Stimulated activated CD4-positive, alpha-beta T cell treated with anti-CD3 and anti-CD28 coated beads, Interleukin-2, amount 100 ng/mL, for 48 hours (primary cell): ENCODE measurements around the gene ABCF2.

Experiments
- DNase-seq, 2 donors: peaks; one replicate each; pipeline ENCODE4 v3.0.0-alpha.2; 2020

Gene ABCF2

DNA sequence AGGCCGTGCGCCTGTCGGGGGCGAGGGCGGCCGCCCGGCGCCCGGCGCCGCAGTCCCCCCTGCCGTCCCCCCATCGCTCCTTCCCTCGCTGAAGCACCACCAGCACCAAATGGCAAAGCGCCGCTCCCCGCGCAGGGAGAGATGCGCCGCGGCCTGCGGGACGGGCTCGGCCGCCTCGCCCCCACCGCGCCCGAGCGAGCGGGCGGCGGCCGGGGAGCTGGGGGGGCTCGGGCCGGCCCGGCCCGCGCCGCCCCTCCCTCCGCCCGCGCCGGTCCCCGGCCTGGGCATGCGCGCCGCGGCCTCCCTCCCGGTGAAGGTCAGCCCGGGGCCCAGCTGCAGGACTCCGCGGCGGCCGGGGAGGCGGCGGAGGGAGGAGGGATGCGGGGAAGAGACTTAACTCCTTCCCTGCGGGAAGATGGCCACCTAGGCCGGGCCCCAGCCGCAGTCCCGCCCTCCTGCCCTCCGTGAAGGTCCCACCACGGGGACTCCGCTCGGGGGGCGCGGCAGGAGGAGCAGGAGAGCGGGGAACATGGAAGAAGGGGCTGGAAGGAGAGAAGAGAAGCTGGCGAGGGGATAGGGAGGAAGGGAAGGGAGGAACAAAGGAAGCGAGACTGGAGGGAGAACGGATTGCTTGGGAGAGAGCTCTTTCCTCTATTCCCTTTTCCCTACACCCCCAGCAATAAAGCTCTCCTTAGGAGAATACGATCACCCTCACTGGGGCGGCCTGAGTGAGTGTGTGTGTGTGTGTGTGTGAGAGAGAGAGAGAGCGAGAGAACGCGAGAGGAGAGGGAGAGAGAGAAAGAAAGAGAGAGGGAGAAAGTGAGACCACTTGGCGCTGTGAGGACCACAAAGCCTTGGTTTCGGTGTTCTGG, 24.9 kb upstream of the ABCF2 start:
- DNase-seq: no peak

DNA sequence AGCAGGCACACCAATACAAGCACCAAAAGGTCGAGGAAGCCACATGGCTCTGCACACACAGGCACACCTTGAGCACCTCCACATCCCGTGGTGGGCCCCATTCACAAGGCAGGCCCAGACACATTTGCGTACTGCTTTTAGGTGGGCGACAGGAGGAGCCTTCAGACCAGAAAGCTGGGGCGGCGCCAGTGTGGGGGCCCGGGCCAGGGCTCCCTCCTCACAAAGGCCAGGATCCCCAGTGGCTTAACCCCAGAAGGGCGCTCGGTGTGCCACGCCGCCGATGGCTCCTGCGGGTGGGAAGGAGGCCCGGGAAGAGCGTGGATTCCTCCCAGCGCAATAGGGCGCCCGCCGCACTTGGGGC, 24.3 kb upstream of the ABCF2 start:
- no peak for DNase-seq

DNA sequence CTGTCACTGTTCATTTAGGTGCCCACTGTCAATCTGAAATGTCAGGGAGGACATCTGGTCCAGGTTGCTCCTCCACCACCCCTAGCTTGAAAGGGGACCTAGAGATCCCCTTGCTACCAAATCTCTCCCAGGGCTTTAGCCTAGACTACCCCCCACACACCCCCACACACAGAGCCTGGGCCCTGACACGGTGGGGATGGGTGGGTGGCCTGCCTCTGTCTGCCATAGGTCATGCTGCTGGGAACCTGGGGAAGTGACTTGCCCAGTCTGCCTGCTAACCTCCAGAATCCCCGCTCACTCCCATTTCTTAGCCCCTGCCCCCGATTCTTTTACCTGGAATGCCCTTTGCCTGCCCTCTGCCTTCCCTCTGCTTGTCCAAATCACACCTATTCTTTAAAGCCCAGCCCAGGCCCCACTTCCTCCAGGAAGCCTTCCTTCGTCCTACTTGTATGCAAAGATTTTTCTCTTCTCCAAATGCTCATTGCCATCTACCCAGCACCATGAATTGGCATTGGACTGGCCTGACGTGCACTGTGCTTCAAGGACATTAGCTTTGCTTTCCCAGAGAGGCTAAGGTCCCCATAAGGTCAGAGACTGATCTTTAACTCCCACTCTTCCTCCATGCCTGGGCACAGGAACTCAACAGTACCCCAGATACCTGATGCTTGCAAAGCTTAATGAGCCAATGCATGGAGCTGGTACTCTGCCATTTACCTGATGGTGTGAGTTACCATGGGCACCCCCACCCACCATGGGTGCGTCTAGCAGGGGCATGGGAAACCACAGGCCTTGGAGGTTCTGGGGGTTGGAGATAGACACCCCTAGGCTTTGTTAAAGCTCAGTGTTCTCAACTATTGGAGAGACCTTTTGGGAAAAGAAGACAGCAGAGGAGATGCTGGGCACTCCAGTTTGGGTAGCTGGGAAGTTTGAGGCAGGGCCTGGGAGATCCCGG, 23.5 kb upstream of the ABCF2 start:
- DNase-seq: no peak

DNA sequence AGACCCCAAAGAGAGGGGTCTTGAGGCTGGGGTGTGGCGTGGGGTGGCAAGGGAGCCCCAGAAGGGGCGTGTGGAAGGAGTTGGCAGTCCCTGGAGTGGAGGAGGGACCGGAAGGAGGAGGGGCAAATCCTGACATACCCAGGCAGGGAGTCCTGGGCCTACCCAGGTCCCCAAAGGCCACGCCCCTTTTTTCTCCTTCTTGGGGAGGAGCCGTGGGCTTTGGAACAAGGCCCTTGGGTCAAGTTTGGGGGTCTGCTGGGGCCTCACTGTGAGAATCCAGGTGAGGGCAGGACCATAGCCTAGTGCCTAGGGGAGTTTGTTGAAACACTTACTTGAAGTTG, 22.7 kb upstream of the ABCF2 start:
- DNase-seq: no peak

DNA sequence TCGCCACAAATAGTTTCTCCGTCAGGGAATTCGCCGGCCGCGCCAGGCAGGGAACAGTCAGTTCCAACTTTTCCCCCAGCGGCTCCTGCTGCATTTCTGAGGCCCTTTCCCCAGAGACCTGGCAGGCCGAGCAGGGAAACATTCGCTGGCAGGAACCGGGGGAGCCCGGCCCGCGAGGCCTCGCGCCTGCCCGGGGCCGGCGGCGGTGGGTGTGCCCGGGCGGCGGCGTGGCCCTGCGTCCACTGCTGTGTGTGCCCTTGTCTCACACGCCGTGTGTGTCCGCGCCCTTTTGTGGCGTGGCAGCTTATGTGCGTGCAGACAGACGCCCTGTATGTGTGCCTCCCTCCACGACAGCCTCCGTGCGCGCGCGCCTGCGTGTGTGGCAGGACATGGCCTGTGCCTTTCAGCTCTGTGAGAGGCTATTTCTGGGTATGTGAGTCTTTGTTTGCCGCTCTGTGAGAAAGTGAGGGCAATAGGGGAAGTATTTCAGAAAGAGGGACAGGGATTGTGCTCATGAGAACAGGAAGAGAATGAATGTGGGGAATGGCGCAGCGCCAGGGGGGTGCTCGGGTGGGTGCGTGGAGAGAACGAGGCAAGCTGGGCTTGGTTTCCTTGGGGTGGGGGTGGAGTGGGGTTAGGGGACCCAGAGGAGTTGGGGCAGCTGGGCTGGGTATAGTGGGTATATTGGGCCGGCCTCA, 22.2 kb upstream of the ABCF2 start:
- DNase-seq: no peak

DNA sequence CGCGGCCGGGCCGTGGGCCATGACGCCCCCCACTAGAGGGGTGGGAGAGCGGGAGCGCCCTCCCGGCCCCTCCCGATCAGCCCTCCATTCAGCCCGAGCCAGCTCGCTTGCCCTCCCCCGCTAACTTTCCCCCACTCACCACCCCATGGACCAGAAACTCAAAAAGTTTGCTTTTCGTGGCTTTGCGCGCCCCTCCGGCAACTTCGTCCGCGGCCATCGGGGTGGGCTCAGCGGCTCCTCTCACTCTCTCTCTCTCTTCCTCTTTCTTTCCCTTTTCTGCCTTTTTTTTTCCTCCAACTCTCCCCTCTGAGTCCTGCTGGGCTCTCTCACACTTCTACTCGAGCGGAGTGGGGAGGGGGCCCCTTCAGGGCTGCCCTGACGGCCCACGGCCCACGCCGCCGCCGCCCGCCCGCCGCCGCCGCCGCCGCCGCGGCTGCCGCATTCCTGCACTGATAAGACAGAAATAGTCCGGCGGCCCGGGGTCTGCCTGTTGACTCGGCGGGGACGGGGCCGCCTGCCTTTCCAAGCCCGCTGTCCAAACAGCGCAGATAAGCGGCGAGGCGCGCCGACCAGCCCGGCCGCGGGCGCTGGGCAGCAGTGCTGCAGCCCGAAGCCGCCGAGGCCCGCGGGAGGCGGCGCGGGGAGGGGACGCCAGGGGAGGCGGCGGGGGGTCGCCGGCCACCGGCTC, 21.5 kb upstream of the ABCF2 start, which contains the start of gene SMARCD3:
Gene SMARCD3, minus strand, starts transcription at position 349 of the 688 bp plus-strand sequence. Its CDS starts 132 bp downstream, at position 217.
- DNase-seq: no peak

DNA sequence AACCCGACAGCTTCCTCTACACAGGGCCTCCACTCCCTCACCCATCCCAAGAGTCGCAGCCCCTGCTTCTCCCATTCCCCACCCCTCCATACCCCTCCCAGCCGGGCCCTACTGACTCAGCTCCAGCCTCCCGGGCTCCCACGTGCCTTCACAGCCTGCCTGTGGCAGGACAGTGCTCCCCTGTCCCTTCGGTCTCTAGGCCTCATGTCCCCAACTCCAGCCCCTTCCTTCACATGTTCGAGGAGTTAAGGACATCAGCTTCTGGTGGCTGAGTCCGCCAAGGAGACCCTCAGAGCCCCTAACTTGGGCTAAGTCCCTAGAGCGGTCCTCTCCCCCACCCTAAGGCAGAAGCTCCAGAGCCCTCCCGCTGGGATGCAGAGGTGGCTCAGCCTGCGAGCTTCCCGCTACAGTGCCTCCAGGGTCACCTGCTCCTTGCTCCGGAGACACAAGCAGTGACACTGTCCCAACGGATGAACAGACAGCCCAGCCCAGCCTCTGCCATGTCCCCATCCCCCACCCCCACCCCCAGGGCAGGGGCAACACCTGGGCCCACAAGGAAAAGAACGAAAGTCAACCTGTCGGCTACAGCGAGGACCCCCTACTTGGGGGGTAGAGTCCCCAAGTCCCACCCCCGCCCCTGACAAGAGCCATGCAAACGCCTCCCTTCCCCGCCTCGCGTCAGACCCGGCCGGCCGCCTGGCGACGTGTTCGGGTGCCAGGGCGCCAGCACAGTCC, 20.8 kb upstream of the ABCF2 start:
- no peak for DNase-seq

DNA sequence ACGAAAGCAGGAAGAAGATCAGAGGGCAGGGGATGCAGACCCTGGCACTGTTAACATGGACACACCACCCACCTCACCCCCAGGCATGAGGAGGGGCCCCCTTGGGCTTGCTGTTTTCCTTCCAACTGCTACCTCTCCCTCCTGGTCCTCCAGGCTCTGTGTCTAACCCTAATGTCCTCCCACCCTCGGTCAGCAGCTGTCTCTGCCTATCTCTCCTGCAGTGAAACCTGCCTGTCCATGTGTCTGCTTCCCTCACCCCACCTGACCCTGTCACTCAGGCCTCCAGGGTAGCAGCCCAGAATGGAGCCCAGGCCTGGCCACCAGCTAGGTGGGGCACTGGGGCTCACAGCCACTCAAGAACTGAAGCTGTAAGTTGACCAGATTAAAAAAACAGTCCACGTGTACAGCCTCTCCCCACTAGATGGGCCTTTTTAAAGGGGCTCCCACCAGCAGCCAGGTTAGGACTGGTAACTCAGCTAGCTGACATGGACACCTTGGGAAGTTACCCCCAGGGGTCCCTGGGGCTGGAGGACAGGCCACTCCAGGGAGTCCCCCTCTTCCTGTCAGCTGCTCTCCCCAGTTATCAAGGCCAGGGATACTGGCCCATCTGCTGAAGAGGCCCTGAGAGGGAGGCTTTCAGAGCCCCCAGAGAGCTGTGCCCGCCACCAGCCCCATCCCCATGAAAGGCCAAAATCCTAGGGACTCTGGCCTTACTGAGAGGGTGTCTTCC, 20.0 kb upstream of the ABCF2 start:
- DNase-seq: no peak

DNA sequence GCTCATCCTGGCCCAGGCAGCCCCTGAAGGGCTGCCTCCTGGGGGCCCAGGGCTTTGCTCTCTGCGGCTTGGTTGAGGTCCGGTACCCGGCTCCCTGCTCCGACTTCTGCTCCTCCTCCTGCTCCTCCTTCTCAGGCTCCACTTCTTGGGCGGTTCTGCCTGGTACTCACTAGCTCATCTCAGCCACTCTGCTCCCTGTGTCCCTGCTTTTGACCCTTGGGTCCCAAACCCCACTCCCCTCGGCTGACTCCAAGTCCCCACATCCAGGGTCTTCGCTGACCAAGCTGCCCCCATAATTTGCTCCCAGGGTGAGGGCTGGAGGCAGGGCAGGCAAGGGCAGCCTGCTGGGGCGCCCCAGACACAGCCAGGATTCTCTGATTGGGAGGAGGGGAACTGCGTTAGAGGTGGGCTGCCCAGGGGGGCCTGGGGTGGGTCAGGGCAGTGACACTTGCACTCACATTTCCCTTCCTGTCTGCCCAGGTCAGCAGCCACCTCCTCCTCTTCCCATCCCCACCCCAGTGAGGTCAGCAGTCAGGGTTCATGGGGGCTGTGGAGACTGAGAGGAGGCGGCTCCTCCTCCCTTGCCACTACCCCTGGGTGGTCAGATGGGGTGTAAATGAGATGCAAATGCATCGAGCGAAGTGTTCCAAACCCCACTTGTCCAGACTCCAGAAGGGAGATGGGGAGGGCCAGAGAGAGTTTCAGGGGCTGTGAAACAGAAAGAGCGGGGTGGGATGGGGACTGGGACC, 19.3 kb upstream of the ABCF2 start:
- no peak for DNase-seq

DNA sequence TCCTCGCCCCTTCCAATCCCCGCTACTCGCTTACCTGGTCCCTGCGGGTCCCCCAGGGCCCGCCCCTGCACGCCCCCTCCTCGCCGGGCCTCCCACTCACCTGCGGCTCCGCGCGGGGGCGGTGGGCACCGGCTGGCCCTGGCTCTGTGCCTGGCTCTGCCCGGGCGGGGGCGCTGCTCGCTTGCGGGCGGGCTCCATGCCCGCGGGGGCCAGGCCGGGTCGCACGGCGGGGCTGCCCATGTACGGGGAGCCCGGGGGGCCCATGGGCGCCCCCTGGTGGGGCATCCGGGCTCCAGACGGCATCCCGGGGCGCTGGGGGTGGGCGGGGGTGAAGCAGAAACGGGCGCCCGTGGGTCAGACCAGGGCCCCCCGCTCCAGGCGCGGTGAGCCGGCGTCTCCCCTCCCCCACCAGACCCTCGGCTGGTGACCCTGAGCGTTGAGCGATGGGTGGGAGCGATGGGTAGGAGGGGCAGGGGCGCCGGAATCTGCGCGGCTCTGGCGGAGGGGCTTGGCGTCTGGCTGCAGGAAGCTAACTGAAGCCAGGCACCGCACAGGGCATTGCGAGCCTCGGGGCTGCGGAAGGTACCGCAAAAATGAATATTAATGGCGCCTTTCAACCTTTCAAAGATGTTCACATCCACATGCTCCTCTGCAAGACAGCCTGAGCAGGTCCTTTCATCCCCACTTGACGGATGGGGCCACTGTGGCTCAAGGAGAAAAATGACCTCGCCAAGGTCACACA, 18.5 kb upstream of the ABCF2 start:
- DNase-seq: peak; percentile 50 to 67

DNA sequence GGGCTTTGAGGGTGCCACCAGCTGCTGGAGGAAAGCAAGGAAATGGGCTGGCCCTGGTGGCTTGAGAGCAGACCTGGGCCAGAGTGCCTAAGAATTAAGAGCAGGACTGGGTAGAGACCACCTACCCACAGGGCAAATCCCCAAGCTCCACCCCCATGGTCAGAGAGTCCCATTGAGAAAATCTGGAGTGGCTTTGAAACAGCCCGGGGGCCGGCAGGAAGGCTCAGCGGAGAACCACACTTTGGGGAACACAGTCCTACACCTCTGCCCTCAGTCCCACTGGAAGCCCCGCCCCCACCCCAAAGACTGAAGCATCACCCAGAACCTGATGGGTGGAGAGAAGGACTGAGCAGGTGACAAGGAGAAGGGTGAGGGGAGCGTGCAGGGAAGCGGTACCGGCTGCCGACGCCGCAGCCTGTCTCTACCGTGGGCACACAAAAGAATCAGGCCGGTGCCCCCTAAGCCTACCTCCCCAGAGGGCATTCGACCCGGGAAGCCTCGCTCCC, 17.9 kb upstream of the ABCF2 start:
- DNase-seq: no peak

DNA sequence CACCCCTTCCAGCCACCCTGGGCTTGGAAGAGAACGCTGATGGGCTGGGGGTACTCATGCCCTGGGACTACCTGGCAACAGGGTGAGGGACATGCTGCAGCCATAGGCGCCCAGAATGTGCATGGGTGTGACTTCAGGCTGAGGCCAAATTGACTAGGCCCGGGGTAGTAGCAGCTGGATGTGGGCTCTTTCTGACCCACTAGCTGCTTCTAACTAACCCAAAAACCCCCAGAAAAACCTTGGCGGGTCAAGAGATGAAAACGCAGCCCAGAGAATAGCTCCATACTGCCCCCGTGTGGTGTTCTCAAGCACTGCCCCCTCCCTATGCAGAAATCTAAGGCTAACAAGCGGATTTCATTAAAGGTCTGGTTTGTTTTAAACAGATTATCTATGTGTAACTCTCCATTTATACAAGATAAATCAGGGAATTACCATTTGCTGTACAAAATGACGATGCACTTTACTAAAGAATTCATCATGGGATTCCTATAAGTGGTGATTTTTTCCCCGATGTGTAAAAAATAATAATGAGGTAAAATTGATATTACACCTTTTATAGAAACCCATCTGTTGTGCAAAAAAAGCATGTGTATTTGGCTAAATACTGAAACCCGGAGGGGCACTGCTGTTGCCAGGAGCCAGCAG, 17.3 kb upstream of the ABCF2 start:
- peak; percentile 68 for DNase-seq

DNA sequence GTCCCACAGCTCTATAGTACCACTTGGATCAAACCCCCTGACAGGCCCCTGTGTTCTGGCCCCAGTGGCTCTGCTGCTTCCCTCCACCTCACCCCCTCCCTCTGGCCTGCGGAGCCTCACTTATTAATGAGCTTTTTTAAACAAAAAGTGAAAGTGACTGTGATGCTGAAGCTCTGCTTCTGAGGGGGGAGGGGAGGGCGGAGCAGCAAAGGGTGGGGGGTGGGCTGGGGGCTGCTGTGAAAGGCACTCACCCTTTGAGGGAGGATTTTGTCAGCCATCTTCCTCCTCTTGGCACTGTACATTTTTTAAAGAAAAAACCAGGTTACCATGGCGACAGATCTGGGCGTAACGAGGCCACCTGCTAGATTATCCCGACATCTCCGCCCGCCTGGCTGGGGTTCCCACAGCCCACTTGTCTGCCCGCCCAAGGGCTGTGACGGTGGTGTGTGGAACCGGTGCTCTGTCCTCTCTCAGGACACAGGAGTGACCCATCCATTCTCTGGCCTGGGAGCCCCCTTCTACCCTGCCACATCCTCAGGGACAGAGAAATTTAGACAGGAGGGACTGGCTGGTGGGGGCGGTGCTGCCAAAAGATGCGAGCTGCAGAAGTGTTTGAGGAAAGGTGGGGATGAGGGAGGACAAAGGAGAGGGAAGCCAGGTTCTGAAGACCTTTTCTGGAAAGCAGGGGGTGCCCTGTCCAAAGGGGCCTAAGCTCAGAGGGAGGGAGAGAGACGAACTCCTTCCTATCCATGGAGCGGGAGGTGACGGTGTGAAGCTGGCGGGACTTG, 16.6 kb upstream of the ABCF2 start:
- no peak for DNase-seq

DNA sequence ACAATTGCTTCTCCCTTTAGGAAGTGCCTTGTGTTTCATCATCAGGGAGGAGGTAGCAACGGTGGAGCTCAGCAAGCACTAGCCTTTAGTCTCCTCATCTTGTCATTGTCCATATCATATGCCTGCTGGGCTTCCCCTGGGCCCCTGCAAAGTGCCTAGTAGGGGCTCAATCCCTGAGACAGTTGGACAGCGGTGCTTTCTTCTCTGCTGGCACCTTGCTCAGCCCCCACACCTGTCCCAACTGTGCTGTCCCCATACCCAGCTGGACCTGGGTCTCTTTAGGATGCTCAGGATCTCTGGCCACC, 16.0 kb upstream of the ABCF2 start:
- DNase-seq: no peak

DNA sequence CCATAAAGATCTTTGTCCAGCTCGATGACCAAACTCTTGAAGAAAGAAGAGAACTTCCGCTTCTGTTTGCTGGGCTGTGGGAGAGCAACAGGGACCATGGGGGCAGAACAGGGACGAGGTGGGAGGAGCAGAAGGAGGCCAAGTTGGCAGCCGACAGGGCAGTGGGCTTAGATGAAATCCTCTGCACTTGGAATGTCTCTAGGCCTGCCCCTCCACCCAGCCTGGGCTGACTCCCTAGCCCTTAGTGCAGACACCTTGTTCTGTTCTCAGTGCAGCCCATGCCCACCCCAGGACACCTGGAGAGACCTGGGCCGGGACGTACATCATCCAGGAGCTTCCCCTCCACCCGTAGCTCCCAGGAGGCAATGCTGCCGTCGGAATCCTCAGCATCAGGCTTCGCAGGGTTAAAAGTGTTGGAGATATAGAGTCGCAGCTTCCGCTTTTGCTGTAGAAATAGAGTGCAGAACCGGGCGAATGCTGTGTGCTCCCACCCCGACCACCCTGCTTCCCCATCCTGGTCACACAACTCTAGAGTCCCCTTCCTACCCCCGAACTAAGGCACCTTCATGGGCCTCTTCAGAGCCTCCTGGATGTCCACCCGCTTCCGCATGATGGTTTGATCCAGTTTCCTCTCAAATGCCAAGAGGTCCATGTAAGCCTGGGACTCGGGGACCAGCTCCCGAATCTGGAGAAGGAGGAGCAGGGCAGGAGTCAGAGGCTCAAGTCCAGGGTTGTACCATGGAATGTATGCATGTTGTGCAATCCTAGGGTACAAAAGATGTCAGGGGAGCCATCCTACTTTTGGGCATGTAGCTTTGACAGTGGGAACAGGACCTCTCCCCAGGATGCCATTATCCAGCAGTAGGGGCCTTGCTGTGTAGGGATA, 15.4 kb upstream of the ABCF2 start:
- DNase-seq: no peak

DNA sequence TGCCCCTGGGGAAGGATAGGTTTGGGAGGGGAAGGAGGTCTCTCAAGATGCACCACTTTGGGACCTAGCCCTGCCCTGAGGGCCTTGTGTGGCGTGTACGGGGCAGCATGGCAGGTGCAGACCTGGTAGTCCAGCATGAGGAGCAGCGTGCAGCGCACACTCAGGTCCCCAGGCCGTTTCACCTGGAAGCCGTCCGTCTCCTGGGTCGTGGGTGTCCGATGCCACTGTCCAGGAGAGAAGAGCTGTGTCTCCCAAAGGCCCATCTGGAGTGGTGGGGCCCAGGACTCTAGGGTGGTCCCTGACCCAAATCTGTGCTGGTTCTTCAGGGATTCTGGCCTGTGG, 14.7 kb upstream of the ABCF2 start:
- DNase-seq: no peak
